SU-DHL-6 (cell line): ENCODE measurements around the gene SYT2.

Source experiments
- H2AFZ ChIP-seq: fragments of 200-600 bp; sonication (generic); 2 replicates; pipeline ENCODE4 v1.6.1; 2014; ENCODE audit warnings: low read depth, mild to moderate bottlenecking, moderate library complexity, mixed read lengths, antibody characterized with exemption, low read length; ENCODE audit not compliant: severe bottlenecking
- H3F3A ChIP-seq: fragments of 200-600 bp; shearing (Covaris generic); 2 replicates; pipeline ENCODE4 v1.6.0; 2016; ENCODE audit warnings: antibody characterized with exemption, mild to moderate bottlenecking; ENCODE audit not compliant: insufficient read depth
- H3K27ac ChIP-seq: fragments of 200-600 bp; sonication (generic); 2 replicates; pipeline ENCODE4 v1.5.1; 2016; ENCODE audit warnings: low read depth, mild to moderate bottlenecking, low read length, moderate library complexity, mixed read lengths
- H3K27me3 ChIP-seq: fragments of 200-600 bp; sonication (generic), shearing (Covaris generic); 2 replicates; pipeline ENCODE4 v1.6.0; 2014; ENCODE audit warnings: mild to moderate bottlenecking, low read length
- H3K36me3 ChIP-seq: fragments of 200-600 bp; sonication (generic); 2 replicates; pipeline ENCODE4 v1.6.1; 2014; ENCODE audit warnings: mild to moderate bottlenecking, low read length, mixed read lengths
- H3K4me2 ChIP-seq: fragments of 300-600, 200-600 bp; shearing (Covaris generic), sonication (generic); 2 replicates; pipeline ENCODE4 v1.6.0; 2014; ENCODE audit warnings: low read length, low read depth, mild to moderate bottlenecking; ENCODE audit not compliant: poor library complexity, severe bottlenecking
- H3K4me3 ChIP-seq: fragments of 200-600 bp; sonication (generic); 2 replicates; pipeline ENCODE4 v1.5.1; 2014; ENCODE audit warnings: antibody characterized with exemption, low read length, mild to moderate bottlenecking, mixed read lengths; ENCODE audit not compliant: insufficient read depth, poor library complexity, severe bottlenecking
- H3K79me2 ChIP-seq: fragments of 200-600 bp; sonication (generic); 2 replicates; pipeline ENCODE4 v1.6.1; 2014; ENCODE audit warnings: mild to moderate bottlenecking, low read length, moderate library complexity; ENCODE audit not compliant: insufficient read depth
- H3K9ac ChIP-seq: fragments of 200-600 bp; sonication (generic); 2 replicates; pipeline ENCODE4 v1.7.0; 2014; ENCODE audit warnings: mild to moderate bottlenecking, low read length
- H3K9me2 ChIP-seq: fragments of 200-600 bp; sonication (generic); replicated peaks from 2 replicates; pipeline ENCODE4 v1.6.1; 2014; ENCODE audit warnings: low read length; ENCODE audit not compliant: insufficient read depth
- H3K9me3 ChIP-seq: fragments of 200-600 bp; sonication (generic); 2 replicates; pipeline ENCODE4 v1.6.1; 2014; ENCODE audit warnings: low read length, mixed read lengths; ENCODE audit not compliant: insufficient read depth
- H4K20me1 ChIP-seq: fragments of 200-600 bp; sonication (generic); 2 replicates; pipeline ENCODE4 v1.6.1; 2014; ENCODE audit warnings: low read depth, mild to moderate bottlenecking, antibody characterized with exemption, low read length, moderate library complexity, mixed read lengths
- CTCF ChIP-seq: fragments of 200-600 bp; sonication (generic); IDR thresholded peaks from one replicate; pipeline ENCODE4 v1.5.1; 2017; ENCODE audit warnings: antibody characterized with exemption, mild to moderate bottlenecking, low read length, moderate library complexity; ENCODE audit not compliant: insufficient read depth, poor library complexity, severe bottlenecking
- EZH2phosphoT487 ChIP-seq: fragments of 200-600 bp; sonication (generic), shearing (Covaris generic); conservative IDR thresholded peaks from 2 replicates; pipeline ENCODE4 v1.6.1; 2018; ENCODE audit warnings: mild to moderate bottlenecking, antibody characterized with exemption, low read length, moderate library complexity, mixed read lengths

Gene SYT2

DNA sequence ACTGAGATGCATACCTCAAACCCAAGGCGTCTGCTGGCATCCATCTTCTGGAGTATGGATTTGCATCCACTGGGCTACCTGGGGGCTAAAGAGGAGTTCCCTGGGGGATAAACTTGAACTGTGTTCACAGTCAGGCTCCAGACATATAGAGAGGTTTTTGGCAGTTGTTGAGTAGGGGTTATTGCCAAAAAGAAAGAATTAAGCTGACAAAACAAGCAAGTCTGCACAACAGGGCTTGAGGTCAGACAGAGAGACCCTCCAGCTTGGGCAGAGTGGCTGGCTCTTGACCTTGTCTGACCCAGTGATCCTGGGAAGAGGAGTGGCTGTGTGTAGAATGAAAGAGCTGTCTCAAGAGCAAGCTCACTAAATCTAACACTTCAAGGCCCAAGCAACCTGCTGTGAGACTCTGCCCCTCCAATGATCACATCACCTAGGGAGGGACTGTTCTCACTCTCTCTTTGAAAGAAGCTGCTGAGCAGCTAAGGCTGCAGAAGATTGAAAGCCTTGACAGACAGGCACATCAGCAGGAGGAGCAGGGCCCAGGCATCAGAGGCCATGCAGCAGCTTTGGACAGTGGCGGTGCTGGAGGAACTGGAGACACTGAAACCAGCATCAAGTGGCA, 61.5 kb downstream of the SYT2 start:
- Histone ChIP-seq H4K20me1 (no peaks in the 10 kb centered on the region), H3K9me3 (no peaks in the 10 kb centered on the region), H3K36me3 (no peaks in the 10 kb centered on the region), H3K9ac (no peak overlapping the region), H3K27ac (no peak overlapping the region), H3K79me2 (no peaks in the 10 kb centered on the region), H3K27me3 (no peaks in the 10 kb centered on the region), H3K4me2 (no peak overlapping the region), H2AFZ (no peak overlapping the region), H3K9me2 (no peaks in the 10 kb centered on the region), H3F3A (no peaks in the 10 kb centered on the region), H3K4me3 (no peak overlapping the region)
- no peak for TF ChIP-seq EZH2phosphoT487
- TF ChIP-seq CTCF, result no peak

GRCh38 chr1:202645097-202645476, 65.2 kb downstream of the SYT2 start:
- no peak overlapping the region for H2AFZ ChIP-seq
- H3K4me3 ChIP-seq, result no peak overlapping the region
- no peaks in the 10 kb centered on the region for H3F3A ChIP-seq
- no peaks in the 10 kb centered on the region for H3K79me2 ChIP-seq
- H3K9ac ChIP-seq, result no peak overlapping the region
- H4K20me1 ChIP-seq, result no peaks in the 10 kb centered on the region
- H3K36me3 ChIP-seq, result no peaks in the 10 kb centered on the region
- no peak overlapping the region for H3K27ac ChIP-seq
- TF ChIP-seq EZH2phosphoT487, result no peak
- TF ChIP-seq CTCF, result no peak
- H3K4me2 ChIP-seq, result no peak overlapping the region
- no peaks in the 10 kb centered on the region for H3K9me3 ChIP-seq
- no peaks in the 10 kb centered on the region for H3K9me2 ChIP-seq
- no peaks in the 10 kb centered on the region for H3K27me3 ChIP-seq

- no peak for TF ChIP-seq CTCF
- no peak for TF ChIP-seq EZH2phosphoT487
- Histone ChIP-seq H3K27ac (no peak overlapping the region), H3K4me3 (no peak overlapping the region), H3K4me2 (no peak overlapping the region), H3K9me2 (no peaks in the 10 kb centered on the region), H3K9ac (no peak overlapping the region), H2AFZ (no peak overlapping the region), H3K27me3 (no peaks in the 10 kb centered on the region), H3K36me3 (no peaks in the 10 kb centered on the region), H3K79me2 (no peaks in the 10 kb centered on the region), H4K20me1 (no peaks in the 10 kb centered on the region), H3F3A (no peaks in the 10 kb centered on the region), H3K9me3 (no peaks in the 10 kb centered on the region)
These were observed 65.8 kb downstream of the SYT2 start for GRCh38 chr1:202644219-202645096.
